CD14-positive monocyte (primary cell): ENCODE data around the gene KDM4C. TPM values are rescaled to one million over a fixed set of nuclear protein-coding genes. Genes with fewer than 3 reads are reported as not detected.

Experiments
- DNase-seq, 3 donors: peaks; one replicate each; pipeline ENCODE4 v3.0.0-alpha.2; 2011 to 2022
- H2AFZ ChIP-seq: 2 replicates; pipeline ENCODE4 v1.6.0; 2012; ENCODE audit warnings: mild to moderate bottlenecking, low read depth, low read length, inconsistent platforms; ENCODE audit not compliant: insufficient read depth, poor library complexity, severe bottlenecking
- H3K27ac ChIP-seq, 2 donors: 1 replicate in 1 of 2; 2 replicates in 1 of 2; pipeline ENCODE4 v1.5.1; 2012 to 2013; ENCODE audit warnings: low read length in 2 of 2, control low read depth in 1 of 2, inconsistent platforms in 1 of 2, low read depth in 1 of 2, mild to moderate bottlenecking in 1 of 2
- H3K27me3 ChIP-seq, 2 donors: one replicate each; pipeline versions ENCODE4 v1.6.0 to v1.6.1; 2011 to 2013; ENCODE audit warnings: low read length in 2 of 2; ENCODE audit not compliant: control insufficient read depth in 2 of 2, insufficient read depth in 2 of 2
- H3K36me3 ChIP-seq, 2 donors: replicated peaks in 1 of 2; 1 replicate in 1 of 2; 2 replicates in 1 of 2; pipeline versions ENCODE4 v1.5.1 to v1.6.1; 2012 to 2013; ENCODE audit warnings: low read length in 2 of 2, control low read depth in 1 of 2, inconsistent platforms in 1 of 2, mild to moderate bottlenecking in 1 of 2; ENCODE audit not compliant: insufficient read depth in 2 of 2, control insufficient read depth in 1 of 2
- H3K4me1 ChIP-seq, 2 donors: 1 replicate in 1 of 2; 2 replicates in 1 of 2; pipeline versions ENCODE4 v1.5.1 to v1.6.1; 2012 to 2013; ENCODE audit warnings: low read length in 2 of 2, control low read depth in 1 of 2, inconsistent platforms in 1 of 2, mild to moderate bottlenecking in 1 of 2, moderate library complexity in 1 of 2; ENCODE audit not compliant: insufficient read depth in 2 of 2, control insufficient read depth in 1 of 2
- H3K4me2 ChIP-seq: replicated peaks from 2 replicates; pipeline ENCODE3; 2012; ENCODE audit warnings: low read length, moderate library complexity, mild to moderate bottlenecking; ENCODE audit not compliant: poor library complexity, severe bottlenecking; ENCODE audit errors: extremely low read depth
- H3K4me3 ChIP-seq, 3 experiments: fragments of 200-600 bp in 1 of 3; sonication (generic) in 1 of 3; replicated peaks in 1 of 3; 1 replicate in 2 of 3; 2 replicates in 1 of 3; pipeline ENCODE4 v1.5.1; 2011 to 2013; ENCODE audit warnings: low read length in 3 of 3, mild to moderate bottlenecking in 3 of 3, control low read depth in 2 of 3, low read depth in 2 of 3, inconsistent platforms in 1 of 3, moderate library complexity in 1 of 3
- H3K79me2 ChIP-seq: 2 replicates; pipeline ENCODE4 v1.6.0; 2012; ENCODE audit warnings: mild to moderate bottlenecking, control low read depth, inconsistent platforms, low read length, moderate library complexity; ENCODE audit not compliant: insufficient read depth
- H3K9ac ChIP-seq: 2 replicates; pipeline ENCODE4 v1.6.0; 2017; ENCODE audit warnings: low read length, mild to moderate bottlenecking; ENCODE audit not compliant: insufficient read depth, poor library complexity, severe bottlenecking
- H3K9me3 ChIP-seq, 2 donors: replicated peaks in 1 of 2; 1 replicate in 1 of 2; 2 replicates in 1 of 2; pipeline versions ENCODE4 v1.5.1 to v1.6.1; 2012 to 2013; ENCODE audit warnings: low read length in 2 of 2, control low read depth in 1 of 2; ENCODE audit not compliant: control insufficient read depth in 1 of 2, insufficient read depth in 1 of 2
- H4K20me1 ChIP-seq: 2 replicates; pipeline ENCODE4 v1.6.0; 2012; ENCODE audit warnings: mild to moderate bottlenecking, low read length, control low read depth, moderate library complexity; ENCODE audit not compliant: insufficient read depth
- H3K27ac Mint-ChIP-seq, 7 donors: one replicate each; pipeline ENCODE4 v1.8.0; 2020; ENCODE audit warnings: mild to moderate bottlenecking in 7 of 7, mixed read lengths in 7 of 7, moderate library complexity in 6 of 7, inconsistent platforms in 2 of 7
- H3K27me3 Mint-ChIP-seq, 3 donors: one replicate each; pipeline ENCODE4 v1.8.0; 2021 to 2022; ENCODE audit warnings: low read depth in 3 of 3, mild to moderate bottlenecking in 3 of 3, mixed read lengths in 3 of 3, moderate library complexity in 3 of 3, inconsistent platforms in 1 of 3
- H3K36me3 Mint-ChIP-seq, 2 donors: one replicate each; pipeline ENCODE4 v1.8.0; 2020; ENCODE audit warnings: mixed read lengths in 2 of 2, inconsistent platforms in 1 of 2, mild to moderate bottlenecking in 1 of 2
- H3K4me1 Mint-ChIP-seq: one replicate; pipeline ENCODE4 v1.8.0; 2020; ENCODE audit warnings: mild to moderate bottlenecking, mixed read lengths
- H3K4me3 Mint-ChIP-seq, 2 donors: one replicate each; pipeline ENCODE4 v1.8.0; 2020; ENCODE audit warnings: mild to moderate bottlenecking in 2 of 2, mixed read lengths in 2 of 2, moderate library complexity in 1 of 2
- H3K9me3 Mint-ChIP-seq, 7 donors: one replicate each; pipeline ENCODE4 v1.8.0; 2020 to 2022; ENCODE audit warnings: mixed read lengths in 7 of 7, mild to moderate bottlenecking in 6 of 7, moderate library complexity in 6 of 7, inconsistent platforms in 2 of 7
- CTCF ChIP-seq: fragments of 200-600 bp; IDR thresholded peaks from one replicate; pipeline ENCODE4 v1.8.0; 2022; ENCODE audit warnings: antibody characterized with exemption, mild to moderate bottlenecking
- WGBS: methylation state at CpG from one replicate; pipeline ENCODE4 v1.1.5; 2013; ENCODE audit warnings: missing lambda C conversion rate; ENCODE audit not compliant: insufficient coverage; 5-methylcytosine and 5-hydroxymethylcytosine counted together
- intact Hi-C, 2 donors: fragments of 100-400 bp; cut with micrococcal nuclease; formaldehyde crosslinking; loops; one replicate each; pipeline versions ENCODE4 v1.15.0 to v1.15.1; 2023
- polyA plus RNA-seq, 3 donors: library from polyadenylated mRNA; depleted of rRNA in 1 of 3; unstranded in 2 of 3; stranded (reverse) in 1 of 3; fragments of 300-500 nt in 2 of 3; fragments of >200 nt in 1 of 3; fragmentation: Illumina TruSeq in 2 of 3; gene quantifications; 1 replicate in 2 of 3; 2 replicates in 1 of 3; pipeline ENCODE4 v1.2.3, GENCODE V29; 2012 to 2021

The KDM4C gene
- polyA plus RNA-seq, 3 donors, result 15.2 to 36.2 (median 17.1) TPM

- H3K27me3 Mint-ChIP-seq, result peaks cover 0 to 2% (median 0%) of the 10 kb centered on the region in 3 donors
Measured at GRCh38 chr9:6758498-6759184, 868 bp downstream of the KDM4C start.

More at GRCh38 chr9:6758498-6759184, 868 bp downstream of the KDM4C start:
- H3K4me3 ChIP-seq, result peak overlapping the region; percentile 71 to 92 (median 85)
- H3K9ac ChIP-seq, result peak overlapping the region; percentile 97
- peaks cover 0 to 4% of the 10 kb centered on the region in 2 donors for H3K9me3 ChIP-seq
- peak overlapping the region; percentile 91 for H3K4me2 ChIP-seq
- peaks cover 43% of the 10 kb centered on the region for H4K20me1 ChIP-seq
- peaks cover 22 to 24% of the 10 kb centered on the region in 2 donors for H3K4me1 ChIP-seq
- H3K27me3 ChIP-seq, result no peaks in the 10 kb centered on the region
- no peaks in the 10 kb centered on the region for H3K36me3 ChIP-seq
- H3K27ac ChIP-seq, result peak overlapping the region; percentile 98 to 100
- Mint-ChIP-seq H3K4me1 (peaks cover 36% of the 10 kb centered on the region), H3K9me3 (peaks cover 0 to 8% (median 5%) of the 10 kb centered on the region in 7 donors), H3K36me3 (peaks cover 6 to 11% of the 10 kb centered on the region in 2 donors), H3K4me3 (peak overlapping the region; percentile 95 to 97), H3K27ac (peak overlapping the region; percentile 80 to 100 (median 95))
- DNase-seq, result peak in 2 of 3 donors; percentile 34 to 50
- no peak for TF ChIP-seq CTCF
- H3K79me2 ChIP-seq, result peaks cover 56% of the 10 kb centered on the region
- intact Hi-C loops, result loop anchor here in 1 of 2 donors (5.0 to 10.0 kb wide), 3 partner anchors 76 to 344 kb away; partner anchors contain the start of gene UHRF2
- 0% methylated on average over 36 of the region's 42 CpGs for WGBS
- peak overlapping the region; percentile 82 for H2AFZ ChIP-seq
